NCI-H128 (cell line): ENCODE data around the gene DAAM2.

ENCODE experiments used
- DNase-seq: peaks from one replicate; lab custom pipeline; 2025; ENCODE audit not compliant: unreplicated experiment; lab: John Stamatoyannopoulos, UW

DAAM2 gene

DNA sequence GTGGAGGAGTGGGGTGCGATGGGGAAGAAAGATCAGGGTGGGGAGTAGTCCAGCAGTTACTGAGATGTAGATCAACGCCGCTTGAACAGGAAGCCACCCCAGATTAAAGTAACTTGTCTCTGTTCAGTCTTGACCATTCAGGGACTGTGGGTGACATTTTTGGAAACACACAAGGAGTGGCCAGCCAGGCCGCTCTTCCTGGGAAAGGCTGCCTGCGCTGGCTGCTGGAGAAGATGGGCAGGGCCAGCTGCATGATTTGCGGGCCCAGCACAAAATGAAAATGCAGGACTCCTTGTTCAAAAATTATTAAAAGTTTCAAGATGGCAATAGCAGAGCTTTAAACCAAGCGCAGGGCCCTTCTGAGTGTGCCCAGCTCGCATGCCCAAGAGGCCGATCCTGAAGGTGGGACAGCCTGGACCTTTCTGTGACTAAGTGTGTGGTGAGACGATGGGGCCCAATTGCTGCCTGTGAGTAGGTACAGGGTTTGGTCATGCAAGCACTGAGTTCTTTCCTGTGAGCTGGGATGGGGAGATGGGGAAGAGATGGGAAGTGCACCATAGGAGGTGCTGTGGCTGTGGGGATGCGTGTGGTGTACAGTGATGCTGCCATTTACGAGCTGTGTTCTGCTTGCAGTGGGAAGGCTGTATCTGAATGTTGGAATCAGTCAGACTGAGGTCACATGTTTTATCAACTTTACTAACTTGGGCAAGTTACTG, 51.3 kb downstream of the DAAM2 start:
- no peak for DNase-seq

DNA sequence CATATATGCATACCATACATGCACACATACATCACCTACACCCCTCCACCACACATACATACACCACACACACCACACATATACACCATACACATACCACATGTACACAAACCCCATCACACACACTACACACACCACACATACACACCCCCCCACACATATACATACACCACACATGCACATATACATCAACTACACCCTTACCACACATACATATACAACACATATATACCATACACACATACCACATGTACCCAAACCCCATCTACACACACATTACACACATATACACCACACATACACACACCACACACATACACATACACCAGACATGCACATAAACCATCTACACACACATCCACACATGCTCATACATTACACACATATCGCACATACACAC, 52.7 kb downstream of the DAAM2 start:
- no peak for DNase-seq

DNA sequence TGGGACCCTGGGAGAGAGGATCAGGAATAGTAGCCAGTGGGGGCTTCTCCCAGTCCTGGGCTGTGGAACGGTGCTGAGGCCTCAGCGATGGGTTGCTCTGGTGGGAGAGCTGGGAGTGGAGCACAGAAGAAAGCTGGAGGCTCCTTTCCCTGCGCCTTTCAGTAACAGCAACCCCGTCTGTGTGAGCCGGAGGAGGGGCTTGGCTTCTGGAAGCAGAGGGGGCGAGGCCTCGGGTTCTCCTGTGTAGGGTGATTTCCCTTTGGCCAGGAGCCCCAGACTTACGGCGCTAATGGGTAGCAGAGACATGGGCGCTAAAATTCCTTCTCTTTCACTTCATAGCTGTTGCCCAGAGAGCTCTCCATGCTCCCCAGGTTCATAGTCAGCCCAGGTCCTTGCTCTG, 55.0 kb downstream of the DAAM2 start:
- no peak for DNase-seq

DNA sequence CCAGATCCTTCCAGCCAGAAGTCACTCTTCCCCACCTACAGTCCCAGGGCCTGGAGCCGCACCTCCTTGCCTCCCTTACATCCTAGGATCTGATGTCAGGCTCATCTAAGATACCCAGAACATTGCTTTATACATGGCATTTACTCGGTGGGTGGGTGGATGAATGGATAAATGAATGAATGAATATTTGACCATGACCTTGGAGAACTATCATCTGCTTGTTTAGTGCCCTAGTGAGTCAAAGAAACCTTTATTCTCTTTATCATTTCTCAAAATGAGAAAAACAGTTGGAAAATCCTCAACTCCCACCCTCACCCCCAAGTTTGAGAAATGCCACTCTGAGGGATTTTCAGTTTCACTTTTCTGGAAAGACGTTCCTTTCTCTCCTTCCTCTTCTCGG, 56.0 kb downstream of the DAAM2 start:
- no peak for DNase-seq

DNA sequence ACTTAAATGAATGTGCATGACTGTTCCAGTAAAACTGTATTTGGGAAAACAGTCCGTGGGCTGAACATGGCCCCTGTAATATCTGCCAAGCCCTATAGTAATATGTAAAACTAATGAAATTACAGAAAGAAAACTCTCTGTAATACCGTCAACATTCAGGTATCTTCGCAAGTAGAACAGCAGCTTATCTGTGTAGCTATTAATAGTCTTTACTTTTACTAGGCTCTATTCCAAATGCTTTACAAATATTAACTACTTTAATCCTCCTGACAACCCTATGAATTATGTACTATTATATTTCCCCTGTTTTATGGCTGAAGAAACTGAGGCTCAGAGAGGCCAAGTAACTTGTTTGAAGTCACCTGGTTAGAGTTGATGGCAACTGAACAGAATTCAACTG, 57.1 kb downstream of the DAAM2 start:
- DNase-seq: no peak

- DNase-seq: no peak
Observed at GRCh38 chr6:39849764-39850163, 57.6 kb downstream of the DAAM2 start.

- no peak for DNase-seq
Observed at GRCh38 chr6:39850736-39851297, 58.6 kb downstream of the DAAM2 start.

- DNase-seq: no peak
Observed at GRCh38 chr6:39851331-39851730, 59.2 kb downstream of the DAAM2 start.

DNA sequence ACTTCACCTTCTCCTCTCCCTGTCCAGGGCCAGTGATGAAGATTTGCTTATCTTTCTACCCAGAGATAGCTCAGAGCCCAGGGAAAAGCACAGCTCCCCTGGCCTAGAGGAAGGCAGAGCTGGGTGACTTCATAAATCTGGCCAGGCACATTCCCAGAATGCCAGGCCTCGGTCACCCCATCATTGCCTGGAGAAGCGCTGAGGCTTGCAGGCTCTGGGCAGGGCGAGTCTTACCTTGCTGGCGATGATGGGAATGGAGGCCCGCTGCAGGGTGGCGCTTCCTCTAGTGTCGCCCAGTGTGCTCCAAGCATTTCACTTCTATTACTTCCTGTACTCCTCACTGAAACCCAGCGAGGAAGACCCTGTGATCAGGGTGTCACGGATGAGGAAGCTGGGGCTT, 60.1 kb downstream of the DAAM2 start:
- DNase-seq: no peak

GRCh38 chr6:39853604-39854003, 61.4 kb downstream of the DAAM2 start:
- DNase-seq: no peak

GRCh38 chr6:39855356-39855995, 63.3 kb downstream of the DAAM2 start:
- no peak for DNase-seq

GRCh38 chr6:39859025-39859424, 66.8 kb downstream of the DAAM2 start:
- no peak for DNase-seq

- no peak for DNase-seq
Observed at GRCh38 chr6:39861663-39862062, 69.5 kb downstream of the DAAM2 start.

DNA sequence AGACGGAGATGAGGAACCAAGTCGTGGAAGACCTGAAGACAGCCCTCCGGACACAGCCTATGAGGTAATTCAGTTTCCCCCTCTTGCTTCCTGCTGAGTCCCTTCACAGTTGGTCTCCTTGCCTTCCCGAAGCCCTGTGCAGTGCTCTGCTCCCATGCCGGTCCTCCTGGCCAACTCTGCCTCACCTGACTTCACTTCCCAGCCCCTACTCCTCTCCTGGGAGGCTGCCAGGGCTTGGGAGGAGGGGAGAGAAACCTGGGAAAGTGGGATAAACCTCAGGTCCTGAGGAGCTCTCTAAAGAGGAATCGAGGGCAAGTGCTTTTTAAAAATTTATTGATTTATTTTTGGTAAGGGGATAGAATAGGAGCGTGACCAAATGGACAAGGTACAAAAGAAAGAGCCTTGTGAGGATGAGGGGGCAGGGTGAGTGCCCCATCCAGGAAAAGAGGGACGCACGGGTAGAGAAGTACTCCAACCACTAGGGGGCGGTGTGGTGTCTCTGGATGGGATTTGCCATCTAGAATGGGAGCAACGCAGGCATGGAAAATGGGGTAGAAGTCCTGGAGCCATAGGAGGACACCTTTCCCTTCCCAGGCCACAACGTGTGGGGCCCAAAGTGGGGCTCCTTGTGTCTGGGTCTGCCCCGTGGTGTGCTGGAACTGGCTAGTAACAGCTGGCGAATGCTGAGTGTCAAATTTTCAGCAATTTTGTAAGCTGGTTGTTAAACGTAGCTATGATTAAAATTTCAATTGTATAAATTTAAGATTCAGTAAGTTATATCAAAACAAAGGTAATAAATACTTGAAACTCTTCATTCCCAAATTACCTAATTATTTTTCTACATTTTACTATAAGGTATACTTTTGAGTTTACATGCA, 73.1 kb downstream of the DAAM2 start:
- no peak for DNase-seq

DNA sequence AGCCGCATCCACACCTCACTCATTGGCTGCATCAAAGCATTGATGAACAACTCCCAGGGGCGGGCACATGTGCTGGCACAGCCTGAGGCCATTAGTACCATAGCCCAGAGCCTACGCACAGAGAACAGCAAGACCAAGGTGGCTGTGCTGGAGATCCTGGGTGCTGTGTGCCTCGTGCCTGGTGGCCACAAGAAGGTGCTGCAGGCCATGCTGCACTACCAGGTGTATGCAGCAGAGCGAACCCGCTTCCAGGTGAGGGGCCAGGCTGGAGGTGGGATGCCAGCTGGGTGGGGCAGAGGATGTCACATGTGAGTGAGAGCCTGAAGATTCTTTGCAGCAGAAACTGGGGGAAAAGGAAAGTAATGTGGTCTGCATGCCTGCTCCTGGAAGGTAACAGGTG, 75.4 kb downstream of the DAAM2 start:
- DNase-seq: no peak

GRCh38 chr6:39870950-39871349, 78.8 kb downstream of the DAAM2 start:
- DNase-seq: no peak

GRCh38 chr6:39873439-39873838, 81.3 kb downstream of the DAAM2 start:
- no peak for DNase-seq

- DNase-seq: no peak
Observed at GRCh38 chr6:39876111-39876510, 83.9 kb downstream of the DAAM2 start.

DNA sequence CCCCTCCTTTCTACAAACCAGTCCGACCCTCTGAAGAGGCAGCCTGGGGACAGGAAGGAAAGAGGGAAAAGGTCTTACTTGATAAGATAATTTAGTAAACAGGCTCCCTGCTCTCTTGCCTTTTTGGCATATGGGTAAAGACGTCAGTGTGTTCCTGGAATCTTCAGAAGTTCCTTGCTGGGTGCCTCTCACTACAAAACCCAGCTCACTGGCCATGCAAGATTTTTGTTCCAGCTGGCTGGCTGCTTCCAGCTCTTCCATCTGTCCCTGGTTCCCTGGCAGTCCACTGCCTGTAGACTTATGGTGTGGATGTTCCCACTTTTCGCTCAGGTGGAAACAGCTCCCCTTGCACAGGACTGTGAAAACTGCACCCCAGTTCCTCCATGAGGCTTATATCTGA, 84.7 kb downstream of the DAAM2 start:
- DNase-seq: no peak

DNA sequence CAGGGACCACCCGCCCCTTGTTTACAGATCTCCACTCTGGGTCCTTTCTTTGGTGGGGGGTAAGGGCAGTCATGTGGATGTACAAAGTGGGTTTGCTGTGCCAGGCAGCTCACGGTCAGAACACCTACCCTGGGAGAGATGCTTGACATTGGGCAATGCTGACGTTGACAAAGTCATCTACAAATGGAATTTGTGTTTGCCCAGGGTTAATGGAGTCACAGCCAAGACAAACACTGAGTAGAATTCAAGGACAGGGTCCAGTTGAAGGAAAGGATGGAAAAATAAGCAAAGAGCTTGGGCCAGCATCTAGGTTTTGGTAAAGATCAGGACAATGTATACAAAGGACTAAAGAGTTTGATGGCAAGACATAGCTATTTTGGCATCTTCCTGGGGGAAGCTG, 87.4 kb downstream of the DAAM2 start:
- DNase-seq: no peak

- DNase-seq: no peak
Observed at GRCh38 chr6:39880594-39880993, 88.4 kb downstream of the DAAM2 start.
